Common myeloid progenitor, CD34-positive (primary cell): Measurements from ENCODE around the gene SIGLEC11.
A peak's percentile ranks its signal among the peaks of the same experiment; 100 is the strongest.
"Not testable (repeated sequence)": the region's sequence is repeated elsewhere in the genome, so short reads cannot be mapped to it uniquely, and the experiment has no call there.

Experiments
- CTCF ChIA-PET: fragments of 350-600 bp; sonication (Branson Sonifier 250); formaldehyde crosslinking; loops from one replicate; lab custom pipeline; 2021; ENCODE audit warnings: antibody characterized with exemption; lab: Charles Lee
- POLR2A ChIA-PET: fragments of 350-600 bp; sonication (Branson Sonifier 250); formaldehyde crosslinking; loops from one replicate; lab custom pipeline; 2021; ENCODE audit warnings: antibody characterized with exemption; lab: Charles Lee
- DNase-seq, 3 donors: peaks; one replicate each; pipeline versions ENCODE4 v3.0.0 to v3.0.0-alpha.2; 2013
- H3K27ac ChIP-seq, 2 experiments: 1 replicate in 1 of 2; 2 replicates in 1 of 2; pipeline ENCODE4 v1.7.0; 2013; ENCODE audit warnings: inconsistent platforms in 2 of 2, low read length in 2 of 2, mild to moderate bottlenecking in 2 of 2, low read depth in 1 of 2, moderate library complexity in 1 of 2; ENCODE audit not compliant: severe bottlenecking in 2 of 2, insufficient read depth in 1 of 2, poor library complexity in 1 of 2
- H3K27me3 ChIP-seq, 5 experiments: replicated peaks in 2 of 5; 1 replicate in 3 of 5; 2 replicates in 2 of 5; pipeline versions ENCODE4 v1.6.1 to v1.7.0; 2013; ENCODE audit warnings: low read length in 4 of 5, mild to moderate bottlenecking in 2 of 5, moderate library complexity in 2 of 5, inconsistent platforms in 1 of 5; ENCODE audit not compliant: insufficient read depth in 5 of 5, control insufficient read depth in 4 of 5
- H3K36me3 ChIP-seq, 4 experiments: 1 replicate in 2 of 4; 2 replicates in 2 of 4; pipeline versions ENCODE4 v1.6.1 to v1.7.0; 2013; ENCODE audit warnings: low read length in 3 of 4, control low read depth in 1 of 4, mild to moderate bottlenecking in 1 of 4; ENCODE audit not compliant: control insufficient read depth in 4 of 4, insufficient read depth in 4 of 4
- H3K4me1 ChIP-seq, 4 experiments: 1 replicate in 3 of 4; 2 replicates in 1 of 4; pipeline versions ENCODE4 v1.6.1 to v1.7.1; 2013; ENCODE audit warnings: low read length in 3 of 4, mild to moderate bottlenecking in 3 of 4, control low read depth in 1 of 4, inconsistent platforms in 1 of 4, moderate library complexity in 1 of 4; ENCODE audit not compliant: control insufficient read depth in 4 of 4, insufficient read depth in 4 of 4; ENCODE audit errors: control extremely low read depth in 1 of 4
- H3K4me3 ChIP-seq, 7 experiments: 1 replicate in 4 of 7; 2 replicates in 3 of 7; pipeline versions ENCODE4 v1.5.1 to v1.7.0; 2013; ENCODE audit warnings: mild to moderate bottlenecking in 7 of 7, low read length in 6 of 7, moderate library complexity in 6 of 7, inconsistent platforms in 2 of 7, low read depth in 2 of 7, control low read depth in 1 of 7; ENCODE audit not compliant: insufficient read depth in 4 of 7, control insufficient read depth in 1 of 7; ENCODE audit errors: extremely low read depth in 1 of 7
- H3K9me3 ChIP-seq, 5 experiments: 1 replicate in 4 of 5; 2 replicates in 1 of 5; pipeline versions ENCODE4 v1.6.1 to v1.7.1; 2013; ENCODE audit warnings: low read length in 4 of 5, mild to moderate bottlenecking in 2 of 5, inconsistent platforms in 1 of 5, low read depth in 1 of 5, moderate library complexity in 1 of 5; ENCODE audit not compliant: control insufficient read depth in 4 of 5, insufficient read depth in 2 of 5; ENCODE audit errors: control extremely low read depth in 1 of 5
- WGBS: methylation state at CpG from one replicate; pipeline ENCODE4 v1.1.5; 2013; ENCODE audit not compliant: insufficient coverage; 5-methylcytosine and 5-hydroxymethylcytosine counted together

SIGLEC11 gene

GRCh38 chr19:49975051-49975450 lies 14.1 kb upstream of the SIGLEC11 start:
- H3K27ac ChIP-seq = no peak overlapping the region
- WGBS = 97% methylated on average over 7 of the region's 7 CpGs
- no peak for DNase-seq
- ChIA-PET POLR2A (interaction anchor here (0.6 kb wide), 1 partner anchor 168 kb away, joined by 8 read pairs; no protein-coding TSS in a partner anchor), CTCF (interaction anchor here (1.1 kb wide), 1 partner anchor 12 kb away, joined by 6 read pairs; no protein-coding TSS in a partner anchor)
- no peak overlapping the region for H3K4me3 ChIP-seq
- H3K36me3 ChIP-seq = peaks cover 5 to 37% (median 22%) of the 10 kb centered on the region in 4 experiments
- no peaks in the 10 kb centered on the region for H3K9me3 ChIP-seq
- H3K27me3 ChIP-seq = peaks cover 0 to 4% (median 0%) of the 10 kb centered on the region in 5 experiments
- H3K4me1 ChIP-seq = no peaks in the 10 kb centered on the region

GRCh38 chr19:49973987-49974386 lies 13.0 kb upstream of the SIGLEC11 start:
- ChIA-PET POLR2A (no interaction called here), CTCF (interaction anchor here (0.7 kb wide), 1 partner anchor 260 kb away, joined by 3 read pairs; no protein-coding TSS in a partner anchor)
- Histone ChIP-seq H3K27ac (no peak overlapping the region), H3K4me3 (no peak overlapping the region), H3K36me3 (peaks cover 5 to 36% (median 20%) of the 10 kb centered on the region in 4 experiments), H3K9me3 (no peaks in the 10 kb centered on the region), H3K27me3 (peaks cover 0 to 7% (median 0%) of the 10 kb centered on the region in 5 experiments), H3K4me1 (peaks cover 0 to 3% (median under 1%) of the 10 kb centered on the region in 4 experiments)
- 79% methylated on average over 18 of the region's 18 CpGs for WGBS
- no peak for DNase-seq

GRCh38 chr19:49972841-49973240 lies 11.9 kb upstream of the SIGLEC11 start:
- ChIA-PET POLR2A (no interaction called here), CTCF (no interaction called here)
- H3K36me3 ChIP-seq = peaks cover 2 to 25% (median 12%) of the 10 kb centered on the region in 4 experiments
- 98% methylated on average over 5 of the region's 6 CpGs for WGBS
- H3K9me3 ChIP-seq = no peaks in the 10 kb centered on the region
- no peak for DNase-seq
- H3K27ac ChIP-seq = no peak overlapping the region
- H3K27me3 ChIP-seq = peaks cover 0 to 10% (median 0%) of the 10 kb centered on the region in 5 experiments
- peaks cover 0 to 6% (median 2%) of the 10 kb centered on the region in 4 experiments for H3K4me1 ChIP-seq
- H3K4me3 ChIP-seq = no peak overlapping the region

GRCh38 chr19:49971991-49972411 lies 11.0 kb upstream of the SIGLEC11 start:
- Histone ChIP-seq H3K27me3 (peaks cover 0 to 10% (median 0%) of the 10 kb centered on the region in 5 experiments), H3K4me1 (peaks cover 0 to 6% (median 2%) of the 10 kb centered on the region in 4 experiments), H3K9me3 (no peaks in the 10 kb centered on the region), H3K27ac (no peak overlapping the region), H3K36me3 (peaks cover 2 to 17% (median 9%) of the 10 kb centered on the region in 4 experiments), H3K4me3 (no peak overlapping the region)
- CTCF ChIA-PET = no interaction called here
- POLR2A ChIA-PET = no interaction called here
- DNase-seq = no peak
- WGBS = 85% methylated on average over 10 of the region's 12 CpGs

- DNase-seq = peak in 2 of 3 donors; percentile 18 to 22
- peaks cover 0 to 11% (median 4%) of the 10 kb centered on the region in 4 experiments for H3K4me1 ChIP-seq
- POLR2A ChIA-PET, H3K9me3 ChIP-seq, H3K4me3 ChIP-seq, H3K27ac ChIP-seq, H3K36me3 ChIP-seq: not testable (repeated sequence)
- WGBS = no CpG with 5 or more reads among the region's 9 CpGs
- peaks cover 0 to 10% (median 0%) of the 10 kb centered on the region in 5 experiments for H3K27me3 ChIP-seq
- CTCF ChIA-PET = interaction anchor here (1.9 kb wide), 1 partner anchor 16 kb away, joined by 4 read pairs; no protein-coding TSS in a partner anchor
Observed at GRCh38 chr19:49969355-49969754, 8.4 kb upstream of the SIGLEC11 start.

- POLR2A ChIA-PET = no interaction called here
- WGBS = 93% methylated on average over 3 of the region's 5 CpGs
- no peak overlapping the region for H3K27ac ChIP-seq
- H3K9me3 ChIP-seq = peaks cover 0 to 3% (median 0%) of the 10 kb centered on the region in 5 experiments
- peaks cover 0 to 10% (median 0%) of the 10 kb centered on the region in 5 experiments for H3K27me3 ChIP-seq
- CTCF ChIA-PET = interaction anchor here (0.6 to 1.9 kb wide), 2 partner anchors 17 to 260 kb away, joined by 3 to 4 read pairs; no protein-coding TSS in a partner anchor
- peaks cover 0 to 11% (median 4%) of the 10 kb centered on the region in 4 experiments for H3K4me1 ChIP-seq
- peak in 2 of 3 donors; percentile 21 to 25 for DNase-seq
- H3K36me3 ChIP-seq = no peaks in the 10 kb centered on the region
- no peak overlapping the region for H3K4me3 ChIP-seq
Observed at GRCh38 chr19:49968279-49968922, 7.4 kb upstream of the SIGLEC11 start.

- POLR2A ChIA-PET, DNase-seq, H3K27me3 ChIP-seq, H3K4me1 ChIP-seq, H3K4me3 ChIP-seq, H3K9me3 ChIP-seq, H3K27ac ChIP-seq, CTCF ChIA-PET, H3K36me3 ChIP-seq: not testable (repeated sequence)
- WGBS = no CpG with 5 or more reads among the region's 12 CpGs
Observed at GRCh38 chr19:49959892-49960291, 1.1 kb downstream of the SIGLEC11 start.
